Liver (tissue), 9 donors: ENCODE results near the gene ADGRB2. TPM values are rescaled to one million over a fixed set of nuclear protein-coding genes. Genes with fewer than 3 reads are reported as not detected.

Experiments
- DNase-seq: peaks from one replicate; pipeline ENCODE4 v3.0.0-alpha.2; 2017; ENCODE audit warnings: low spot score
- H3K27ac ChIP-seq, 2 donors: one replicate each; pipeline ENCODE4 v1.7.0; 2013; ENCODE audit warnings: inconsistent platforms in 2 of 2, low read length in 2 of 2, control low read depth in 1 of 2, low read depth in 1 of 2, mild to moderate bottlenecking in 1 of 2
- H3K27me3 ChIP-seq, 4 donors: one replicate each; pipeline versions ENCODE4 v1.6.1 to v1.7.0; 2013; ENCODE audit warnings: low read length in 3 of 4, inconsistent platforms in 1 of 4, mild to moderate bottlenecking in 1 of 4, moderate library complexity in 1 of 4; ENCODE audit not compliant: control insufficient read depth in 4 of 4, insufficient read depth in 4 of 4
- H3K36me3 ChIP-seq, 4 donors: one replicate each; pipeline versions ENCODE4 v1.6.1 to v1.7.0; 2013; ENCODE audit warnings: low read length in 3 of 4, mild to moderate bottlenecking in 3 of 4, low read depth in 1 of 4, moderate library complexity in 1 of 4; ENCODE audit not compliant: control insufficient read depth in 4 of 4, insufficient read depth in 3 of 4
- H3K4me1 ChIP-seq, 4 donors: one replicate each; pipeline versions ENCODE4 v1.6.1 to v1.7.0; 2013; ENCODE audit warnings: low read length in 3 of 4, mild to moderate bottlenecking in 3 of 4, moderate library complexity in 1 of 4; ENCODE audit not compliant: control insufficient read depth in 4 of 4, insufficient read depth in 4 of 4
- H3K4me3 ChIP-seq, 3 donors: one replicate each; pipeline versions ENCODE4 v1.6.1 to v1.7.0; 2013; ENCODE audit warnings: low read length in 3 of 3, control low read depth in 1 of 3, low read depth in 1 of 3, mild to moderate bottlenecking in 1 of 3
- H3K9ac ChIP-seq, 2 donors: one replicate each; pipeline ENCODE4 v1.7.0; 2013; ENCODE audit warnings: low read length in 2 of 2, mild to moderate bottlenecking in 2 of 2, moderate library complexity in 2 of 2, control low read depth in 1 of 2, low read depth in 1 of 2
- H3K9me3 ChIP-seq, 4 donors: one replicate each; pipeline versions ENCODE4 v1.6.1 to v1.7.0; 2013; ENCODE audit warnings: low read length in 3 of 4; ENCODE audit not compliant: control insufficient read depth in 4 of 4
- EGR1 ChIP-seq, 2 donors: IDR thresholded peaks; 2 replicates each; pipeline ENCODE4 v1.6.1; 2016 to 2018; ENCODE audit warnings: antibody characterized with exemption in 2 of 2, low read depth in 2 of 2
- FOXA1 ChIP-seq: IDR thresholded peaks from 2 replicates; pipeline ENCODE4 v1.6.1; 2016; ENCODE audit warnings: antibody characterized with exemption
- FOXA2 ChIP-seq: IDR thresholded peaks from 2 replicates; pipeline ENCODE4 v1.6.1; 2016; ENCODE audit warnings: antibody characterized with exemption
- GABPA ChIP-seq, 2 donors: IDR thresholded peaks in 1 of 2; conservative IDR thresholded peaks in 1 of 2; 2 replicates each; pipeline ENCODE4 v1.6.1; 2016; ENCODE audit warnings: antibody characterized with exemption in 2 of 2, mild to moderate bottlenecking in 1 of 2, moderate library complexity in 1 of 2
- HNF4A ChIP-seq, 2 donors: conservative IDR thresholded peaks; 2 replicates each; pipeline ENCODE4 v1.6.1; 2016; ENCODE audit warnings: antibody characterized with exemption in 2 of 2, mild to moderate bottlenecking in 2 of 2
- HNF4G ChIP-seq: IDR thresholded peaks from 2 replicates; pipeline ENCODE4 v1.6.1; 2016; ENCODE audit warnings: antibody characterized with exemption
- JUND ChIP-seq, 2 donors: IDR thresholded peaks; 2 replicates each; pipeline ENCODE4 v1.6.1; 2016; ENCODE audit warnings: antibody characterized with exemption in 2 of 2
- NR2F2 ChIP-seq: IDR thresholded peaks from 2 replicates; pipeline ENCODE4 v1.6.1; 2016; ENCODE audit warnings: antibody characterized with exemption
- RAD21 ChIP-seq, 2 donors: IDR thresholded peaks; 2 replicates each; pipeline ENCODE4 v1.6.1; 2016; ENCODE audit warnings: antibody characterized with exemption in 2 of 2, mild to moderate bottlenecking in 2 of 2
- RXRA ChIP-seq, 2 donors: IDR thresholded peaks; 2 replicates each; pipeline ENCODE4 v1.6.1; 2017 to 2018; ENCODE audit warnings: antibody characterized with exemption in 2 of 2, mild to moderate bottlenecking in 1 of 2
- SP1 ChIP-seq: IDR thresholded peaks from 2 replicates; pipeline ENCODE4 v1.6.1; 2018; ENCODE audit warnings: antibody characterized with exemption, mild to moderate bottlenecking
- TAF1 ChIP-seq: conservative IDR thresholded peaks from 2 replicates; pipeline ENCODE4 v1.6.1; 2016; ENCODE audit warnings: antibody characterized with exemption, mild to moderate bottlenecking
- YY1 ChIP-seq: IDR thresholded peaks from 2 replicates; pipeline ENCODE4 v1.6.1; 2016; ENCODE audit warnings: antibody characterized with exemption, mild to moderate bottlenecking
- whole genome bisulfite sequencing: extraction: QIAGEN DNeasy Blood & Tissue Kit; methylation state at CpG from one replicate; pipeline ENCODE4 v1.1.7; 2013; 5-methylcytosine and 5-hydroxymethylcytosine counted together
- polyA plus RNA-seq, 2 donors: library from polyadenylated mRNA; stranded (reverse) in 1 of 2; unstranded in 1 of 2; fragments of 200-250 nt in 1 of 2; fragments of >200 nt in 1 of 2; fragmentation: Nextera tagmentation in 1 of 2; extraction: Ambion mirVana in 1 of 2; gene quantifications; one replicate each; pipeline versions ENCODE4 v1.2.1 to v1.2.3, GENCODE V29; 2013 to 2015
- total RNA-seq, 2 donors: library from RNA; depleted of rRNA; stranded (reverse); fragments of >200 nt; gene quantifications; one replicate each; pipeline ENCODE4 v1.2.3, GENCODE V29; 2014
- TF ChIP-seq, protein P1 (sequence below): IDR thresholded peaks from 2 replicates; pipeline ENCODE4 v1.6.1; 2016; ENCODE audit warnings: antibody characterized with exemption
- TF ChIP-seq, protein P2 (sequence below): IDR thresholded peaks from 2 replicates; pipeline ENCODE4 v1.6.1; 2016; ENCODE audit warnings: antibody characterized with exemption, mild to moderate bottlenecking
- TF ChIP-seq, protein P3 (sequence below): IDR thresholded peaks from 2 replicates; pipeline ENCODE4 v1.6.1; 2016; ENCODE audit warnings: antibody characterized with exemption
- TF ChIP-seq, protein P4 (sequence below): IDR thresholded peaks from 2 replicates; pipeline ENCODE4 v1.6.1; 2016; ENCODE audit warnings: antibody characterized with exemption
- donor health status: healthy.
- donor health status: healthy.
- donor health status: healthy.
- donor health status: healthy.
- donor health status: healthy.

ADGRB2 gene
- total and polyA plus RNA-seq, 4 donors, result under 0.01 to 0.05 (median 0.05) TPM; not detected in 1

DNA sequence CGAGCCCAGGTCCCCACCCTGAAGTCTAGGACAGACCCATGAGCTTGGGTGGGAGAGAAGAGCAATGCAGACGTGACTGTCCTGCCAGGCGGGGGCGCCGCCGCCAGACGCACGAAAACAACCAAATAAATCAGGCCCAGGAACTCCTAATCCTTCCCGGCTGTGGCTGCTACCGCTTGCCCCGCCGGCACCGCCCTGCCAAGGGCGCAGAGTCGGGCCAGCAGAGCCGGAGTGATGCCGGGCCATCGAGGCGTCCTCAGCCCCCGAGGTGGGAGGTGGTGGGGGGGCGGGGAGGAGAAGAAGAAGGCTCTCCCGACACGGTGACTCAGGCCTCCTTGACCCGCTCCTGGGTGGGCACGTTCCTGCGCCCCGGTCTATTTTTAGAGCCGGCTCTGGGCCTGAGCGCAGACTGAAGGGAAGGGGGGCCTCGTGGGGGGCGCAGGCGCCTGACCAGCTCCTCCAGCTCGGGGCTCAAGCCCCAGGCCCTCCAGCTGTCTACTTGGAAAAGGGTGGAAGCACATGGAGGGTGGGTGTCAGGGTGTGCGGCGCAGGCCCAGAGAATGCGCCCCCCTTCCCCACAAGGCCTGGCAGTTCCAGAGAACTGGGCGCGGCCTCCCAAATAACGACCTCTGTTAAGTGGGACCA lies 49.6 kb downstream of the ADGRB2 start:
- WGBS, result 5% methylated on average over 39 of the region's 39 CpGs
- peak; percentile 49 for DNase-seq
- peaks cover 0 to 10% (median 6%) of the 10 kb centered on the region in 4 donors for H3K4me1 ChIP-seq
- peak overlapping the region in 1 of 3 donors; percentile 35 for H3K4me3 ChIP-seq
- no peaks in the 10 kb centered on the region for H3K9me3 ChIP-seq
- TF ChIP-seq SP1 (no peak), TAF1 (no peak), FOXA1 (no peak), RAD21 (IDR thresholded peaks at IDR 0.05) (peak; percentile 19 to 51)
- H3K27me3 ChIP-seq, result no peaks in the 10 kb centered on the region
- no peaks in the 10 kb centered on the region for H3K36me3 ChIP-seq
- H3K9ac ChIP-seq, result no peak overlapping the region
- H3K27ac ChIP-seq, result peak overlapping the region; percentile 42 to 77

DNA sequence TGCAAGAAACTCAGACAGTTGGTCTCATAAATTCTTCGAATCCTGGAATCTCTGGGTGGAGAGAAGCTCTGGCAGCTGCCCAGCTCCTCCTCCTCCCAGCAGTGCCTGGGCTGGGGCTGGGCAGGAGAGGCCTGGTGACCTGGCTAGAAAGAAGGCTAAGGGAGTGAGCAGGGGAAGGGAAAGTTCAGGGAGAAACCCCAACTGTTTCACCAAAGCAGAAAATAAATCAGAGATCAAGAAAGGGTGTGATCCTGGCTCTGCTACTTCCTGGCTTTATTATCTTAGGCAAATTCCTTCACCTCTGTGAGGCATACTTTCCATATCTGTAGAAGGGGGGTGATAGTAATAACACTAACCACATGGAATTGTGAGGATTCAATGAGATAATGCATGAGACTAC lies 51.5 kb downstream of the ADGRB2 start:
- no peak overlapping the region for H3K27ac ChIP-seq
- WGBS, result 35% methylated on average over 1 of the region's 1 CpG
- no peak for DNase-seq
- no peaks in the 10 kb centered on the region for H3K27me3 ChIP-seq
- peaks cover 0 to 10% (median 6%) of the 10 kb centered on the region in 4 donors for H3K4me1 ChIP-seq
- TF ChIP-seq RAD21 (IDR thresholded peaks at IDR 0.05), result no peak
- TF ChIP-seq HNF4A (conservative IDR thresholded peaks at IDR 0.05), result no peak
- TF ChIP-seq, protein P1, sequence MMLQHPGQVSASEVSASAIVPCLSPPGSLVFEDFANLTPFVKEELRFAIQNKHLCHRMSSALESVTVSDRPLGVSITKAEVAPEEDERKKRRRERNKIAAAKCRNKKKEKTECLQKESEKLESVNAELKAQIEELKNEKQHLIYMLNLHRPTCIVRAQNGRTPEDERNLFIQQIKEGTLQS, result no peak
- TF ChIP-seq, protein P2, sequence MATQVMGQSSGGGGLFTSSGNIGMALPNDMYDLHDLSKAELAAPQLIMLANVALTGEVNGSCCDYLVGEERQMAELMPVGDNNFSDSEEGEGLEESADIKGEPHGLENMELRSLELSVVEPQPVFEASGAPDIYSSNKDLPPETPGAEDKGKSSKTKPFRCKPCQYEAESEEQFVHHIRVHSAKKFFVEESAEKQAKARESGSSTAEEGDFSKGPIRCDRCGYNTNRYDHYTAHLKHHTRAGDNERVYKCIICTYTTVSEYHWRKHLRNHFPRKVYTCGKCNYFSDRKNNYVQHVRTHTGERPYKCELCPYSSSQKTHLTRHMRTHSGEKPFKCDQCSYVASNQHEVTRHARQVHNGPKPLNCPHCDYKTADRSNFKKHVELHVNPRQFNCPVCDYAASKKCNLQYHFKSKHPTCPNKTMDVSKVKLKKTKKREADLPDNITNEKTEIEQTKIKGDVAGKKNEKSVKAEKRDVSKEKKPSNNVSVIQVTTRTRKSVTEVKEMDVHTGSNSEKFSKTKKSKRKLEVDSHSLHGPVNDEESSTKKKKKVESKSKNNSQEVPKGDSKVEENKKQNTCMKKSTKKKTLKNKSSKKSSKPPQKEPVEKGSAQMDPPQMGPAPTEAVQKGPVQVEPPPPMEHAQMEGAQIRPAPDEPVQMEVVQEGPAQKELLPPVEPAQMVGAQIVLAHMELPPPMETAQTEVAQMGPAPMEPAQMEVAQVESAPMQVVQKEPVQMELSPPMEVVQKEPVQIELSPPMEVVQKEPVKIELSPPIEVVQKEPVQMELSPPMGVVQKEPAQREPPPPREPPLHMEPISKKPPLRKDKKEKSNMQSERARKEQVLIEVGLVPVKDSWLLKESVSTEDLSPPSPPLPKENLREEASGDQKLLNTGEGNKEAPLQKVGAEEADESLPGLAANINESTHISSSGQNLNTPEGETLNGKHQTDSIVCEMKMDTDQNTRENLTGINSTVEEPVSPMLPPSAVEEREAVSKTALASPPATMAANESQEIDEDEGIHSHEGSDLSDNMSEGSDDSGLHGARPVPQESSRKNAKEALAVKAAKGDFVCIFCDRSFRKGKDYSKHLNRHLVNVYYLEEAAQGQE, result no peak
- no peak for TF ChIP-seq EGR1 (IDR thresholded peaks at IDR 0.05; ENCODE audit: low read depth in 2 of 2)
- no peak for TF ChIP-seq TAF1
- TF ChIP-seq SP1, result no peak
- TF ChIP-seq, protein P3, sequence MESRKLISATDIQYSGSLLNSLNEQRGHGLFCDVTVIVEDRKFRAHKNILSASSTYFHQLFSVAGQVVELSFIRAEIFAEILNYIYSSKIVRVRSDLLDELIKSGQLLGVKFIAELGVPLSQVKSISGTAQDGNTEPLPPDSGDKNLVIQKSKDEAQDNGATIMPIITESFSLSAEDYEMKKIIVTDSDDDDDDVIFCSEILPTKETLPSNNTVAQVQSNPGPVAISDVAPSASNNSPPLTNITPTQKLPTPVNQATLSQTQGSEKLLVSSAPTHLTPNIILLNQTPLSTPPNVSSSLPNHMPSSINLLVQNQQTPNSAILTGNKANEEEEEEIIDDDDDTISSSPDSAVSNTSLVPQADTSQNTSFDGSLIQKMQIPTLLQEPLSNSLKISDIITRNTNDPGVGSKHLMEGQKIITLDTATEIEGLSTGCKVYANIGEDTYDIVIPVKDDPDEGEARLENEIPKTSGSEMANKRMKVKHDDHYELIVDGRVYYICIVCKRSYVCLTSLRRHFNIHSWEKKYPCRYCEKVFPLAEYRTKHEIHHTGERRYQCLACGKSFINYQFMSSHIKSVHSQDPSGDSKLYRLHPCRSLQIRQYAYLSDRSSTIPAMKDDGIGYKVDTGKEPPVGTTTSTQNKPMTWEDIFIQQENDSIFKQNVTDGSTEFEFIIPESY, result no peak
- no peak for TF ChIP-seq FOXA1
- TF ChIP-seq YY1, result no peak
- H3K36me3 ChIP-seq, result no peaks in the 10 kb centered on the region
- H3K9ac ChIP-seq, result no peak overlapping the region
- H3K4me3 ChIP-seq, result no peak overlapping the region
- no peaks in the 10 kb centered on the region for H3K9me3 ChIP-seq

DNA sequence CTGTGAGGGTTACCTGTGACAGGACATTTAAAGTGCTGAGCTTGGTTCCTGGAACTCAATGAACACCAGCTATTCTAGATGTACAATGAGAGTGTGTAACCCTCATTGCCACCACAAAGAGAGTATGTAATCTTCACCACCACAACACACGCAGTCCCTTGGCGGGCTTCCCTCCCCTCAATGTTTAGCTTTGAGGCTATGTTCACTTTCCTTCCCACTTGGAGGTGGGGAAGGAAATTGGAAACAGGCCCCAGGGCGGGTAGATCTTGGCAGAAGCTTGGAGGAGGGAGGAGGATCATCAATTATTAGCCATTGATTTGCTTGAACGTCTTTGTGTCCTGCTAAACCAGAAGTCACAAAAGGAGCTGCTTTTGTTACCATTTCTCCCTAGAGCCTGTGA lies 52.1 kb downstream of the ADGRB2 start:
- H3K4me1 ChIP-seq, result peaks cover 0 to 10% (median 6%) of the 10 kb centered on the region in 4 donors
- no peaks in the 10 kb centered on the region for H3K9me3 ChIP-seq
- no peak for DNase-seq
- WGBS, result 64% methylated on average over 4 of the region's 4 CpGs
- no peaks in the 10 kb centered on the region for H3K36me3 ChIP-seq
- no peaks in the 10 kb centered on the region for H3K27me3 ChIP-seq
- no peak overlapping the region for H3K4me3 ChIP-seq
- H3K27ac ChIP-seq, result no peak overlapping the region
- no peak overlapping the region for H3K9ac ChIP-seq
- TF ChIP-seq HNF4G (no peak), GABPA (IDR thresholded peaks at IDR 0.05 in 1 of 2, conservative IDR thresholded peaks at IDR 0.05 in 1 of 2) (no peak), NR2F2 (no peak), HNF4A (conservative IDR thresholded peaks at IDR 0.05) (no peak), SP1 (no peak), TAF1 (no peak), JUND (IDR thresholded peaks at IDR 0.05) (no peak), FOXA1 (no peak), EGR1 (IDR thresholded peaks at IDR 0.05; ENCODE audit: low read depth in 2 of 2) (no peak), FOXA2 (no peak), RXRA (IDR thresholded peaks at IDR 0.05) (no peak)
- TF ChIP-seq, protein P4, sequence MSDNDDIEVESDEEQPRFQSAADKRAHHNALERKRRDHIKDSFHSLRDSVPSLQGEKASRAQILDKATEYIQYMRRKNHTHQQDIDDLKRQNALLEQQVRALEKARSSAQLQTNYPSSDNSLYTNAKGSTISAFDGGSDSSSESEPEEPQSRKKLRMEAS, result no peak
- TF ChIP-seq, protein P3, result no peak
